ENCODE data around the gene RPS15A.
"Not testable (repeated sequence)": the region's sequence is repeated elsewhere in the genome, so short reads cannot be mapped to it uniquely, and the experiment has no call there.

Gene RPS15A

GRCh38 chr16:18740027-18740426 is 50.1 kb downstream of the RPS15A start:
- not testable (repeated sequence) for DNase-seq

DNA sequence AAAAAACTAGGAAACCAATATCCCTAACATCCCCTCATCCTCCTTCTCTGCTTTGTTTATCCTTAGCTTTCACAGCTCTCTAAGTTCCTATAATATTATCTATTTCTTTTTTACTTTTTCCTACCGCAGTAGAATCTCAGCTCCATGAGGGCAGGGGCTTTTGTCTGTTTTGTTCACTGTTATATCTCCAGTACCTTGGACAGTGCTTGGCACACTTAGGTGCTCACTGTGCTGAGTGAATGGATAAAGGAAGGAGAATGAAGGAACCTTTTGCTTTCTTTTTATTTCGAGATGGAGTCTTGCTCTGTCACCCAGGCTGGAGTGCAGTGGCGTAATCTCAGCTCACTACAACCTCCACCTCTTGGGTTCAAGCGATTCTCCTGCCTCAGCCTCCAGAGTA is 51.4 kb downstream of the RPS15A start:
- not testable (repeated sequence) for DNase-seq

DNA sequence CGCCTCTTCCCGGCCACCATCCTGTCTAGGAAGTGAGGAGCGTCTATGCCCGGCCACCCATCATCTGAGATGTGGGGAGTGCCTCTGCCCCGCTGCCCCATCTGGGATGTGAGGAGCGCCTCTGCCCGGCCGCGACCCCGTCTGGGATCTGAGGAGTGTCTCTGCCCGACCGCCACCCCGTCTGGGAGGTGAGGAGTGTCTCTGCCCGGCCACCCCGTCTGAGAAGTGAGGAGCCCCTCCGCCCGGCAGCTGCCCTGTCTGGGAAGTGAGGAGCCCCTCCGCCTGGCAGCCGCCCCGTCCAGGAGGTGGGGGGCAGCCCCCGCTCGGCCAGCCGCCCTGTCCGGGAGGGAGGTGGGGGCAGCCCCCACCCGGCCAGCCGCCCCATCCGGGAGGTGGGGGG is 55.9 kb downstream of the RPS15A start:
- not testable (repeated sequence) for DNase-seq
